HG03064 (cell line): ENCODE measurements around the gene SEMA3B.
A peak's percentile ranks its signal among the peaks of the same experiment; 100 is the strongest.
"Not testable (repeated sequence)": the region's sequence is repeated elsewhere in the genome, so short reads cannot be mapped to it uniquely, and the experiment has no call there.

Source experiments
- ATAC-seq: cut with Tn5 transposase; IDR thresholded peaks from one replicate; pipeline ENCODE4 v1.9.1; 2021; ENCODE audit warnings: low read depth; ENCODE audit not compliant: unreplicated experiment

Gene SEMA3B

GRCh38 chr3:50258029-50258680, 10.8 kb upstream of the SEMA3B start:
- no peak for ATAC-seq

GRCh38 chr3:50258979-50259378, 10.0 kb upstream of the SEMA3B start:
- ATAC-seq, result no peak

GRCh38 chr3:50259432-50260026, 9.4 kb upstream of the SEMA3B start:
- no peak for ATAC-seq

GRCh38 chr3:50260027-50260941, 8.7 kb upstream of the SEMA3B start:
- ATAC-seq, result peak; percentile 77

GRCh38 chr3:50260942-50261441, 8.0 kb upstream of the SEMA3B start:
- ATAC-seq, result no peak

- ATAC-seq, result no peak
Observed at GRCh38 chr3:50261505-50261904, 7.4 kb upstream of the SEMA3B start.

GRCh38 chr3:50262200-50262599, 6.7 kb upstream of the SEMA3B start:
- not testable (repeated sequence) for ATAC-seq

- ATAC-seq, result no peak
Observed at GRCh38 chr3:50262778-50263177, 6.2 kb upstream of the SEMA3B start.

GRCh38 chr3:50263478-50264382, 5.2 kb upstream of the SEMA3B start:
- ATAC-seq, result no peak

GRCh38 chr3:50264383-50264963, 4.5 kb upstream of the SEMA3B start:
- ATAC-seq, result no peak

- ATAC-seq, result no peak
Observed at GRCh38 chr3:50264964-50265485, 3.9 kb upstream of the SEMA3B start.

- no peak for ATAC-seq
Observed at GRCh38 chr3:50265571-50265970, 3.4 kb upstream of the SEMA3B start.

- no peak for ATAC-seq
Observed at GRCh38 chr3:50266017-50266416, 2.9 kb upstream of the SEMA3B start.

GRCh38 chr3:50266836-50267235, 2.1 kb upstream of the SEMA3B start:
- ATAC-seq, result no peak

- no peak for ATAC-seq
Observed at GRCh38 chr3:50267280-50267913, 1.6 kb upstream of the SEMA3B start.

GRCh38 chr3:50268276-50268675, 671 bp upstream of the SEMA3B start:
- no peak for ATAC-seq

GRCh38 chr3:50269460-50269859, 513 bp downstream of the SEMA3B start:
- no peak for ATAC-seq

GRCh38 chr3:50269977-50270413, 1.0 kb downstream of the SEMA3B start:
- ATAC-seq, result no peak
